ENCODE results near the gene PSORS1C1. TPM values are rescaled to one million over a fixed set of nuclear protein-coding genes. Genes with fewer than 3 reads are reported as not detected.

Gene PSORS1C1
- polyA plus RNA-seq, 4 donors = 0.19 to 40.5 (median 19.6) TPM

DNA sequence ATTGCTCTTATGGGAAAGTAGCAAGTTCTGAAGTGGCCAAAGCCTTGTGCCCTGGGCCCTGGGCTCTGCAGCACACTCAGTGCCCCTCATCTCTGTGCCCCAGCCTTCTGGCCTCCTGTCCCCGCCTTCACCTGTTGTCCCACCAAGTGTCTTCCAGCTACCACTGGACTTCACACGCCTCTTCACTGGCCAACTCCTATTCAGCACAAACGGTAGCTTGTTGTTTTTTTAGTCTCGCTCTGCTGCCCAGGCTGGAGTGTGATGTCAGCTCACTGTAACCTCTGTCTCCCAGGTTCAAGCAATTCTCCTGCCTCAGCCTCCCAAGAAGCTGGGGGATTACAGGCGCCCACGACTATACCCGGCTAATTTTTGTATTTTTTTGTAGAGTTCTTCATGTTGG lies 38.2 kb downstream of the PSORS1C1 start:
- no peaks in the 10 kb centered on the region for H3K9me3 ChIP-seq (ENCODE audit: control insufficient read depth in 2 of 2, insufficient read depth in 1 of 2, low read depth in 1 of 2, low read length in 1 of 2)
- no peak overlapping the region for H3K4me3 ChIP-seq (ENCODE audit: low read depth in 1 of 3, low read length in 3 of 3)
- no peak overlapping the region for H3K27ac ChIP-seq (ENCODE audit: low read depth in 1 of 3, low read length in 2 of 3)
- no peaks in the 10 kb centered on the region for H3K27me3 ChIP-seq (ENCODE audit: control insufficient read depth in 3 of 3, insufficient read depth in 3 of 3, low read length in 3 of 3)
- DNase-seq (no peak), FAIRE-seq (no peak)
- H3K4me1 ChIP-seq (ENCODE audit: control insufficient read depth in 3 of 3, insufficient read depth in 2 of 3, low read depth in 1 of 3, low read length in 2 of 3) = peaks cover 0 to 7% (median 5%) of the 10 kb centered on the region in 3 donors
- 88 to 93% (median 91%) methylated on average over 7 of the region's 7 CpGs for WGBS, 3 donors
- peaks cover 0 to 44% (median 0%) of the 10 kb centered on the region in 3 donors for H3K36me3 ChIP-seq (ENCODE audit: control insufficient read depth in 3 of 3, insufficient read depth in 2 of 3, low read depth in 1 of 3, low read length in 3 of 3)

DNA sequence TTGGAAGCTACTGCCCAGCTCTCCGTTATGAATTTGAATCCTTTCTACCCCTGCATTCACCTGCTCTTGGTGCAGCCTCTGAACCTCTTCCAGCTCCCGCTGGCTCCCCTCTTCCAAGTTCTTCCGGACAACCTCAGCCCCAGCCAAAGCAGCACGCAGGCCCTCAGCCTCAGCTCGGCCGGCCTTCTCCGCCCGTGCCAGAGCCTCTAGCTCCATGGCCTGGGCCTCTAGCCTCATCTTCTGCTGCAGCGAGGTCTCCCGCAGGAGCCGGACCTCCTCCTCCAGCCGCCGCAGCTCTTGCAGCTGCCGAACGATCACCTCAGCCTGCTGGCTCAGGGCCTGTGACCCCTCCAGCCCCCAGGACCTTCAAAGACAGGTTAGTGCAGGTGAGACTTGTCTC lies 39.8 kb downstream of the PSORS1C1 start:
- Histone ChIP-seq H3K9me3 (ENCODE audit: control insufficient read depth in 2 of 2, insufficient read depth in 1 of 2, low read depth in 1 of 2, low read length in 1 of 2) (no peaks in the 10 kb centered on the region), H3K4me1 (ENCODE audit: control insufficient read depth in 3 of 3, insufficient read depth in 2 of 3, low read depth in 1 of 3, low read length in 2 of 3) (peaks cover 3 to 13% (median 7%) of the 10 kb centered on the region in 3 donors), H3K36me3 (ENCODE audit: control insufficient read depth in 3 of 3, insufficient read depth in 2 of 3, low read depth in 1 of 3, low read length in 3 of 3) (peaks cover 0 to 34% (median 0%) of the 10 kb centered on the region in 3 donors), H3K4me3 (ENCODE audit: low read depth in 1 of 3, low read length in 3 of 3) (no peak overlapping the region), H3K27ac (ENCODE audit: low read depth in 1 of 3, low read length in 2 of 3) (no peak overlapping the region), H3K27me3 (ENCODE audit: control insufficient read depth in 3 of 3, insufficient read depth in 3 of 3, low read length in 3 of 3) (peaks cover 0 to 2% (median 0%) of the 10 kb centered on the region in 3 donors)
- WGBS, 3 donors = 86 to 98% (median 95%) methylated on average over 15 of the region's 15 CpGs
- no peak for DNase-seq
- FAIRE-seq = no peak

GRCh38 chr6:31156641-31157040 lies 42.0 kb downstream of the PSORS1C1 start:
- 91 to 97% (median 92%) methylated on average over 7 of the region's 7 CpGs for WGBS, 3 donors
- no peak for FAIRE-seq
- peaks cover 0 to 2% (median 0%) of the 10 kb centered on the region in 3 donors for H3K27me3 ChIP-seq (ENCODE audit: control insufficient read depth in 3 of 3, insufficient read depth in 3 of 3, low read length in 3 of 3)

DNA sequence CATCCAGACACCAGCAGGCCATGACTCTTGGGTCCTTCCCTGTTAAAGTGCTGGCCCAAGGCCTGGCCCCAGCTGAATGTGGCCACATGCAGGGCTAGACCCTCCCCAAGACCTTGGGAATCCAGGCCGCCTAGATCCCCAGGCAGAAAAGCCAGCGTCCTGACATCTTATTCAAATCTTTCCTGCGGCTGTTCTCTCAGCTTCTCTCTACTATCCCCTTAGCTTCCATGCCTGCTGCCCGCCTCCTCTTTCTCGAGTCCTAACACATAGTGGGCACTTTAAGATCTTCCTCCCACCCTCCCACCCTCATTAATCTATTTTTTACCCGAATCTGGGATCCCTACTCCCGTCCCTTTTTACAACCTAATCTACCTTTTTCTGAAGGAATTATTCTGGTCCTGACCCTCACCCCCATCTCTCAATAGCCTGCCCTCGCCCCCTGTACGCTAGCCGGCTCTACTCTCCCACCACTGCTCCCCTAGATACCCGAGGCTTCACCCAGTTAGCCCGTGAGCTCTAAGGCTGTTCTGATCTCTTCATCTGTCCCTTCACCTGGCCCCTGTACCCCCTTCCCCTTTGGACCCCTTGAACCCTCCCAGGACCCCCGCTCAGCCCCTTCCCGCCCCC lies 43.0 kb downstream of the PSORS1C1 start, which contains the start of gene CCHCR1:
Gene CCHCR1 (minus strand): TSS at position 290 of the 627 bp plus-strand sequence. CDS start 202 bp downstream, at position 88.
- FAIRE-seq (no peak), DNase-seq (no peak)
- H3K27me3 ChIP-seq (ENCODE audit: control insufficient read depth in 3 of 3, insufficient read depth in 3 of 3, low read length in 3 of 3) = peaks cover 0 to 2% (median 0%) of the 10 kb centered on the region in 3 donors
- peak within 1 kb of the TSS; percentile 61 to 71 (median 69) for H3K4me3 ChIP-seq (ENCODE audit: low read depth in 1 of 3, low read length in 3 of 3)
- H3K27ac ChIP-seq (ENCODE audit: low read depth in 1 of 3, low read length in 2 of 3) = peak within 1 kb of the TSS in 2 of 3 donors; percentile 38 to 77
- no peaks in the 10 kb centered on the region for H3K9me3 ChIP-seq (ENCODE audit: control insufficient read depth in 2 of 2, insufficient read depth in 1 of 2, low read depth in 1 of 2, low read length in 1 of 2)
- peaks cover 3 to 14% (median 7%) of the 10 kb centered on the region in 3 donors for H3K4me1 ChIP-seq (ENCODE audit: control insufficient read depth in 3 of 3, insufficient read depth in 2 of 3, low read depth in 1 of 3, low read length in 2 of 3)
- peaks cover 0 to 26% (median 0%) of the 10 kb centered on the region in 3 donors for H3K36me3 ChIP-seq (ENCODE audit: control insufficient read depth in 3 of 3, insufficient read depth in 2 of 3, low read depth in 1 of 3, low read length in 3 of 3)
- WGBS, 3 donors = 6% methylated on average over 14 of the region's 14 CpGs

More at GRCh38 chr6:31156641-31157040, 42.0 kb downstream of the PSORS1C1 start:
- peaks cover 3 to 14% (median 7%) of the 10 kb centered on the region in 3 donors for H3K4me1 ChIP-seq (ENCODE audit: control insufficient read depth in 3 of 3, insufficient read depth in 2 of 3, low read depth in 1 of 3, low read length in 2 of 3)
- no peak for DNase-seq
- no peaks in the 10 kb centered on the region for H3K9me3 ChIP-seq (ENCODE audit: control insufficient read depth in 2 of 2, insufficient read depth in 1 of 2, low read depth in 1 of 2, low read length in 1 of 2)
- H3K27ac ChIP-seq (ENCODE audit: low read depth in 1 of 3, low read length in 2 of 3) = no peak overlapping the region
- no peak overlapping the region for H3K4me3 ChIP-seq (ENCODE audit: low read depth in 1 of 3, low read length in 3 of 3)
- H3K36me3 ChIP-seq (ENCODE audit: control insufficient read depth in 3 of 3, insufficient read depth in 2 of 3, low read depth in 1 of 3, low read length in 3 of 3) = peaks cover 0 to 21% (median 0%) of the 10 kb centered on the region in 3 donors

DNA sequence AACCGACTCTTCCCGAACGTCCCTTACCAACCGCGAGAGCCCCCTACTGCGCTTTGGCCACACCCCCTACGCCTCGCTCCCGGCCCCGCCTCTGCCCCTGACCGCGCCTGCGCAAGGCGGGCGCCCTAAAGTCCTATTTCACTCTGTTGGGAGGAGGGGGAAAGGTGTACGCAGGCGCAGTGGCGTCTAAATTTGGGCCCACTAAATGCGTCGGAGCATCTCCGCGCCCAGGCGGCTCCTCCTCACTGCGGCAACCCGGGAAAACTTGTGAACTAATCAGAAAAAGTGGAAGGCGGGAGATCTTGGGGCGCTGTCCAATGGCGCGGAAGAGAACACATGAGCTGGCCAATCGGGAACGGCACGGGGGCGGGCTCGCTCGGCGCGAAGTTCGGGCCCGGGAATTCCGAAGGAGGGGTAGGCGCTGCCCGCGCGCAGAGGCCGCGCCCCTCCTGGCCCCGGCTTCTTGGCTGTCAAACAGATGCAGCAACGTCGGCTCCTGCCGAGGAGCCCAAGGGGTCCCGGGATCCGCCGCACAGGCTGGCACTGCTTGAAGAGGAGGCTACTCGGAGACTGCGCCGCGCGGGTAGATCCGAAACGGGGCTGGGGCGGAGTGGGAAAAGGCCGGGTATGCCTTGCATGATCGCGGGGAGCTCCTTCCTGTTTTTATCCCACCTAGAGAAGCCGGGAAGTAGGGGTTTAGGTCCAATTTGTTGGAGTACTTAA lies 43.7 kb downstream of the PSORS1C1 start, which contains the start of gene TCF19:
Gene TCF19 (plus strand): TSS at position 450 of the 723 bp plus-strand sequence. CDS start 881 bp downstream, outside the sequence.
- H3K27me3 ChIP-seq (ENCODE audit: control insufficient read depth in 3 of 3, insufficient read depth in 3 of 3, low read length in 3 of 3) = peaks cover 0 to 2% (median 0%) of the 10 kb centered on the region in 3 donors
- FAIRE-seq = no peak
- H3K4me3 ChIP-seq (ENCODE audit: low read depth in 1 of 3, low read length in 3 of 3) = peak within 1 kb of the TSS; percentile 61 to 71 (median 69)
- DNase-seq = peak; percentile 98 to 99
- WGBS, 3 donors = 0 to 1% (median 1%) methylated on average over 59 to 65 of the region's 65 CpGs
- peaks cover 3 to 14% (median 7%) of the 10 kb centered on the region in 3 donors for H3K4me1 ChIP-seq (ENCODE audit: control insufficient read depth in 3 of 3, insufficient read depth in 2 of 3, low read depth in 1 of 3, low read length in 2 of 3)
- H3K36me3 ChIP-seq (ENCODE audit: control insufficient read depth in 3 of 3, insufficient read depth in 2 of 3, low read depth in 1 of 3, low read length in 3 of 3) = peaks cover 0 to 26% (median 0%) of the 10 kb centered on the region in 3 donors
- H3K9me3 ChIP-seq (ENCODE audit: control insufficient read depth in 2 of 2, insufficient read depth in 1 of 2, low read depth in 1 of 2, low read length in 1 of 2) = no peaks in the 10 kb centered on the region
- H3K27ac ChIP-seq (ENCODE audit: low read depth in 1 of 3, low read length in 2 of 3) = peak within 1 kb of the TSS in 2 of 3 donors; percentile 38 to 77

DNA sequence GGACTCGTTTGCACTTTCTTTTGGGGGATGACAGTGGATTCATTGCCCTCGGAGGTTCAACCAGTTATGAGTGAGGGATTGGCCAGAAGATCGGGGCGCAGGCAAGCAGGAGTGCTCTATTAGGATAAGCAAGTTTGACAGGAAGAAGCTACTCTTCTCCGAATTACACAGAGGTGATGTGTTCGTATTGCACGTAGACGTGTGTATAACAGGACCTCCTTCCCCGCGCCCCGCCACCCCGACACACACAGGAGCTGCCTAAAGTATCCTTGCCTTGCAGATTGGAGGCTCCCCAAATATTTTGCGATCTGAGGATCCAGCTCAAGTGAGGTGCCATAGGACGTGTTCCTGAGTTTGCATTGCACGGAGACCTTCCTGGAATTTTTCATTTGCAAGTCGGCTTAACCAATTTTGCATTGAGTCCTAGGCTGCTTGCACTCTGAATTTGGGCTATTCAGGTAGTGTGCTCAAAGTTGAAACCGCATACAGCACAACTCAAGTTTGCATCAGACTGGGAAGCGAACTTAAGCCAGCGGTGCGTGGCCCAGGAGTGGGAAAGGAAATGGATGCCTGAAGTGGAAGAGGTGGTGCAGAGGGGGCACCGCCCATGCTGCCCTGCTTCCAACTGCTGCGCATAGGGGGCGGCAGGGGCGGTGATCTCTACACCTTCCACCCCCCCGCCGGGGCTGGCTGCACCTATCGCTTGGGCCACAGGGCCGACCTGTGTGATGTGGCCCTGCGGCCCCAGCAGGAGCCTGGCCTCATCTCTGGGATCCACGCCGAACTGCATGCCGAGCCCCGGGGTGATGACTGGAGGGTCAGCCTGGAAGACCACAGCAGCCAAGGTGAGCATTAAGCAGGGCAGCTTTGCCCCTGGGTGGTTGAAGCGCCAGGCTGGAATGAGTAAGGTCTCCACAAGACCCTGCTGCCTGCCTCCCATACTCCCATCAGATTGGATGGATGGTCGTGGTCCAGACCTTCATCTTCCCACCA lies 44.6 kb downstream of the PSORS1C1 start:
- Histone ChIP-seq H3K4me3 (ENCODE audit: low read depth in 1 of 3, low read length in 3 of 3) (peak overlapping the region; percentile 61 to 71 (median 69)), H3K27me3 (ENCODE audit: control insufficient read depth in 3 of 3, insufficient read depth in 3 of 3, low read length in 3 of 3) (peaks cover 0 to 2% (median 0%) of the 10 kb centered on the region in 3 donors), H3K27ac (ENCODE audit: low read depth in 1 of 3, low read length in 2 of 3) (peak overlapping the region in 1 of 3 donors; percentile 58), H3K9me3 (ENCODE audit: control insufficient read depth in 2 of 2, insufficient read depth in 1 of 2, low read depth in 1 of 2, low read length in 1 of 2) (no peaks in the 10 kb centered on the region), H3K4me1 (ENCODE audit: control insufficient read depth in 3 of 3, insufficient read depth in 2 of 3, low read depth in 1 of 3, low read length in 2 of 3) (peaks cover 3 to 14% (median 7%) of the 10 kb centered on the region in 3 donors), H3K36me3 (ENCODE audit: control insufficient read depth in 3 of 3, insufficient read depth in 2 of 3, low read depth in 1 of 3, low read length in 3 of 3) (peaks cover 0 to 26% (median 0%) of the 10 kb centered on the region in 3 donors)
- WGBS, 3 donors = 9 to 13% (median 10%) methylated on average over 34 to 35 of the region's 35 CpGs
- peak in 1 of 2 donors; percentile 19 for DNase-seq
- no peak for FAIRE-seq

DNA sequence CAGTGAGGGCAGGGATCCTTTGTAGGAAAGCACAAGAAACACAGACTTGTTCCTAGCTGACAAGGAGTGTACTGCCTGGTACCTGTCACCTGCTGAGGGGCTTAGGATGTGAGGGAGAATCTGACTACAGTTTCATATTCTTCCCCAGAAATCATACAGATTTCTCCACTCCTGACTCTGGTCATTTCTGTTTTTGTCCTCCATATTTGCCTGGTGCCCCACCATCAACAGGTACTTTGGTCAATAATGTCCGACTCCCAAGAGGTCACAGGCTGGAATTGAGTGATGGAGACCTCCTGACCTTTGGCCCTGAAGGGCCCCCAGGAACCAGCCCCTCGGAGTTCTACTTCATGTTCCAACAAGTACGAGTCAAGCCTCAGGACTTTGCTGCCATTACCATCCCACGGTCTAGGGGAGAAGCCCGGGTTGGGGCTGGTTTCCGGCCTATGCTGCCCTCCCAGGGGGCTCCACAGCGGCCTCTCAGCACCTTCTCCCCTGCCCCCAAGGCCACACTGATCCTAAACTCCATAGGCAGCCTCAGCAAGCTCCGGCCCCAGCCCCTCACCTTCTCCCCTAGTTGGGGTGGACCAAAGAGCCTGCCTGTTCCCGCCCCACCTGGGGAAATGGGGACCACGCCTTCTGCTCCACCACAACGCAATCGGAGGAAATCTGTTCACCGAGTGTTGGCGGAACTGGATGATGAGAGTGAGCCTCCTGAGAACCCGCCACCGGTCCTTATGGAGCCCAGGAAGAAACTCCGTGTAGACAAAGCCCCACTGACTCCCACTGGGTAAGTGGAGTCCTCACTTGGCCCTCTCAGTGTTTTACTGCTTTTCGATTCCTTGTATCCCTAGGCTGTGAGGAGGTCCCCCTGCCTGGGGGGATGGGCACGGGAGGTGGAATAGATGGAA lies 46.9 kb downstream of the PSORS1C1 start:
- H3K36me3 ChIP-seq (ENCODE audit: control insufficient read depth in 3 of 3, insufficient read depth in 2 of 3, low read depth in 1 of 3, low read length in 3 of 3) = peaks cover 0 to 16% (median 0%) of the 10 kb centered on the region in 3 donors
- no peaks in the 10 kb centered on the region for H3K9me3 ChIP-seq (ENCODE audit: control insufficient read depth in 2 of 2, insufficient read depth in 1 of 2, low read depth in 1 of 2, low read length in 1 of 2)
- DNase-seq (no peak), FAIRE-seq (no peak)
- no peak overlapping the region for H3K27ac ChIP-seq (ENCODE audit: low read depth in 1 of 3, low read length in 2 of 3)
- peaks cover 3 to 14% (median 7%) of the 10 kb centered on the region in 3 donors for H3K4me1 ChIP-seq (ENCODE audit: control insufficient read depth in 3 of 3, insufficient read depth in 2 of 3, low read depth in 1 of 3, low read length in 2 of 3)
- WGBS, 3 donors = 86 to 92% (median 91%) methylated on average over 19 of the region's 19 CpGs
- no peak overlapping the region for H3K4me3 ChIP-seq (ENCODE audit: low read depth in 1 of 3, low read length in 3 of 3)
- peaks cover 0 to 2% (median 0%) of the 10 kb centered on the region in 3 donors for H3K27me3 ChIP-seq (ENCODE audit: control insufficient read depth in 3 of 3, insufficient read depth in 3 of 3, low read length in 3 of 3)
